ENCODE measurements around the gene KANK4. TPM values are rescaled to one million over a fixed set of nuclear protein-coding genes. Genes with fewer than 3 reads are reported as not detected.

The KANK4 gene
- total RNA-seq, 6 experiments from 2014 or later, result 0.18 to 6.7 (median 1.3) TPM

DNA sequence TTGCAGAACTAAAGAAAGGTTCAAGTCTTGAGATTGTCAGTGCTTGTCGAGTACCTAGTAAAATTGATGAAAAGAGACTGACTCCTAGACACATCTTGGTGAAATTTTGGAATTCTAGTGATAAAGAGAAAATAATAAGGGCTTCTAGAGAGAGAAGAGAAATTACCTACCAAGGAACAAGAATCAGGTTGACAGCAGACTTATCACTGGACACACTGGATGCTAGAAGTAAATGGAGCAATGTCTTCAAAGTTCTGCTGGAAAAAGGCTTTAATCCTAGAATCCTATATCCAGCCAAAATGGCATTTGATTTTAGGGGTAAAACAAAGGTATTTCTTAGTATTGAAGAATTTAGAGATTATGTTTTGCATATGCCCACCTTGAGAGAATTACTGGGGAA, 108.3 kb downstream of the KANK4 start:
- intact Hi-C loops (cut with DNase I), result no loop called here
- WGBS (ENCODE audit: insufficient coverage, low coverage, low lambda C conversion rate, missing lambda C conversion rate), result 79% methylated on average over 1 of the region's 1 CpG

GRCh38 chr1:62209931-62210595, 109.2 kb downstream of the KANK4 start:
- Histone ChIP-seq H3K4me3 (no peak overlapping the region), H3K4me1 (no peaks in the 10 kb centered on the region), H3K36me3 (no peaks in the 10 kb centered on the region), H3K9me3 (peaks cover 0 to 5% (median 0%) of the 10 kb centered on the region in 4 donors), H3K27me3 (no peaks in the 10 kb centered on the region), H3K27ac (no peak overlapping the region)
- no peak for ATAC-seq
- WGBS (ENCODE audit: insufficient coverage, low coverage, low lambda C conversion rate, missing lambda C conversion rate), result 38% methylated on average over 1 of the region's 1 CpG
- intact Hi-C loops (cut with DNase I), result no loop called here
- TF ChIP-seq POLR2A (IDR thresholded peaks at IDR 0.05), result no peak
- TF ChIP-seq CTCF (IDR thresholded peaks at IDR 0.05), result no peak
- DNase-seq, result no peak

More for the DNA sequence above, 108.3 kb downstream of the KANK4 start:
- ATAC-seq (no peak), DNase-seq (no peak)
- peaks cover 0 to 5% (median 0%) of the 10 kb centered on the region in 4 donors for H3K9me3 ChIP-seq
- H3K36me3 ChIP-seq, result no peaks in the 10 kb centered on the region
- H3K4me3 ChIP-seq, result no peak overlapping the region
- H3K27me3 ChIP-seq, result no peaks in the 10 kb centered on the region
- no peak for TF ChIP-seq POLR2A (IDR thresholded peaks at IDR 0.05)
- no peak for TF ChIP-seq CTCF (IDR thresholded peaks at IDR 0.05)
- no peaks in the 10 kb centered on the region for H3K4me1 ChIP-seq
- H3K27ac ChIP-seq, result no peak overlapping the region

- no peak for ATAC-seq
- no peaks in the 10 kb centered on the region for H3K27me3 ChIP-seq
- no peak overlapping the region for H3K4me3 ChIP-seq
- TF ChIP-seq CTCF (IDR thresholded peaks at IDR 0.05) (no peak), POLR2A (IDR thresholded peaks at IDR 0.05) (no peak)
- no peaks in the 10 kb centered on the region for H3K36me3 ChIP-seq
- DNase-seq, result no peak
- H3K4me1 ChIP-seq, result no peaks in the 10 kb centered on the region
- intact Hi-C loops (cut with DNase I), result no loop called here
- 0% methylated on average over 1 of the region's 1 CpG for WGBS (ENCODE audit: insufficient coverage, low coverage, low lambda C conversion rate, missing lambda C conversion rate)
- no peak overlapping the region for H3K27ac ChIP-seq
- H3K9me3 ChIP-seq, result peaks cover 0 to 5% (median 0%) of the 10 kb centered on the region in 4 donors
Measured at GRCh38 chr1:62208970-62209369, 110.3 kb downstream of the KANK4 start.

GRCh38 chr1:62208087-62208486, 111.1 kb downstream of the KANK4 start:
- Histone ChIP-seq H3K36me3 (no peaks in the 10 kb centered on the region), H3K27me3 (no peaks in the 10 kb centered on the region), H3K4me3 (no peak overlapping the region), H3K4me1 (no peaks in the 10 kb centered on the region), H3K9me3 (peaks cover 0 to 5% (median 0%) of the 10 kb centered on the region in 4 donors), H3K27ac (no peak overlapping the region)
- DNase-seq, result peak in 1 of 3 donors; percentile 7
- TF ChIP-seq POLR2A (IDR thresholded peaks at IDR 0.05) (no peak), CTCF (IDR thresholded peaks at IDR 0.05) (no peak)
- WGBS (ENCODE audit: insufficient coverage, low coverage, low lambda C conversion rate, missing lambda C conversion rate), result 71% methylated on average over 2 of the region's 5 CpGs
- intact Hi-C loops (cut with DNase I), result no loop called here
- no peak for ATAC-seq
